ENCODE measurements around the gene PRM2.

The PRM2 gene

GRCh38 chr16:11258553-11259492, 17.5 kb downstream of the PRM2 start:
- no peak for DNase-seq

- peak; percentile 56 for DNase-seq
Measured at GRCh38 chr16:11257131-11257938, 18.9 kb downstream of the PRM2 start.

- no peak for DNase-seq
Measured at GRCh38 chr16:11256661-11257130, 19.6 kb downstream of the PRM2 start.

- peak; percentile 54 for DNase-seq
Measured at GRCh38 chr16:11255737-11256660, 20.3 kb downstream of the PRM2 start, which contains the start of gene SOCS1. Gene SOCS1, minus strand, starts transcription at chr16:11256204. Its CDS starts 726 bp downstream, at chr16:11255478.

GRCh38 chr16:11254913-11255736, 21.2 kb downstream of the PRM2 start:
- peak; percentile 5 for DNase-seq

- no peak for DNase-seq
Measured at GRCh38 chr16:11253995-11254912, 22.0 kb downstream of the PRM2 start.

GRCh38 chr16:11253009-11253994, 23.0 kb downstream of the PRM2 start:
- DNase-seq: no peak

GRCh38 chr16:11252482-11252931, 23.8 kb downstream of the PRM2 start:
- DNase-seq: no peak

- DNase-seq: no peak
Measured at GRCh38 chr16:11251525-11252481, 24.5 kb downstream of the PRM2 start.

GRCh38 chr16:11250786-11251524, 25.3 kb downstream of the PRM2 start:
- no peak for DNase-seq

- peak; percentile 56 for DNase-seq
Measured at GRCh38 chr16:11250091-11250785, 26.0 kb downstream of the PRM2 start.

- DNase-seq: no peak
Measured at GRCh38 chr16:11249233-11250061, 26.8 kb downstream of the PRM2 start.

- DNase-seq: no peak
Measured at GRCh38 chr16:11248133-11248532, 28.1 kb downstream of the PRM2 start.

GRCh38 chr16:11245988-11246387, 30.3 kb downstream of the PRM2 start:
- DNase-seq: no peak

GRCh38 chr16:11245222-11245737, 31.0 kb downstream of the PRM2 start:
- DNase-seq: no peak
